AG20443 (cell line): ENCODE data around the gene RET.

Experiments
- DNase-seq: peaks from one replicate; pipeline ENCODE4 v3.0.0; 2012; ENCODE audit warnings: low spot score, mixed read lengths

Gene RET

GRCh38 chr10:43076876-43077420 is at the start of gene RET:
Gene RET, plus strand, starts transcription at chr10:43077069. Its CDS starts 190 bp downstream, at chr10:43077259.
- peak; percentile 65 for DNase-seq

GRCh38 chr10:43027331-43027955 is 49.4 kb upstream of the RET start:
- no peak for DNase-seq

- DNase-seq: no peak
These were observed 48.7 kb upstream of the RET start for GRCh38 chr10:43028143-43028542.

- DNase-seq: no peak
These were observed 47.8 kb upstream of the RET start for GRCh38 chr10:43029043-43029442.

GRCh38 chr10:43032613-43033012 is 44.3 kb upstream of the RET start:
- no peak for DNase-seq

GRCh38 chr10:43035800-43036199 is 41.1 kb upstream of the RET start:
- no peak for DNase-seq

GRCh38 chr10:43036481-43037428 is 40.1 kb upstream of the RET start:
- peak; percentile 6 for DNase-seq

GRCh38 chr10:43037440-43037839 is 39.4 kb upstream of the RET start:
- peak; percentile 7 for DNase-seq

- DNase-seq: peak; percentile 7
These were observed 38.7 kb upstream of the RET start for GRCh38 chr10:43037942-43038782.

GRCh38 chr10:43038783-43039623 is 37.9 kb upstream of the RET start:
- no peak for DNase-seq

- DNase-seq: no peak
These were observed 37.0 kb upstream of the RET start for GRCh38 chr10:43039624-43040481.

- DNase-seq: no peak
These were observed 36.2 kb upstream of the RET start for GRCh38 chr10:43040482-43041256.

- no peak for DNase-seq
These were observed 35.2 kb upstream of the RET start for GRCh38 chr10:43041422-43042342.

- DNase-seq: no peak
These were observed 34.1 kb upstream of the RET start for GRCh38 chr10:43042503-43043341.

GRCh38 chr10:43043342-43043772 is 33.5 kb upstream of the RET start:
- no peak for DNase-seq

GRCh38 chr10:43043773-43044447 is 33.0 kb upstream of the RET start:
- DNase-seq: no peak

GRCh38 chr10:43044448-43044921 is 32.4 kb upstream of the RET start:
- no peak for DNase-seq
